AG04450 (cell line): ENCODE data around the gene NOMO2. TPM values are rescaled to one million over a fixed set of nuclear protein-coding genes. Genes with fewer than 3 reads are reported as not detected.
A peak's percentile ranks its signal among the peaks of the same experiment; 100 is the strongest.
"Not testable (repeated sequence)": the region's sequence is repeated elsewhere in the genome, so short reads cannot be mapped to it uniquely, and the experiment has no call there.

ENCODE experiments used
- CTCF ChIA-PET: fragments of 300-600, 350-600 bp; formaldehyde crosslinking; extraction: SDS; loops from one replicate; lab custom pipeline; 2022; ENCODE audit warnings: antibody characterized with exemption, inconsistent platforms; lab: Charles Lee
- POLR2A ChIA-PET: fragments of 350-600 bp; formaldehyde crosslinking; extraction: SDS; loops from one replicate; lab custom pipeline; 2021; ENCODE audit warnings: antibody characterized with exemption, inconsistent platforms; lab: Yijun Ruan, JAX
- DNase-seq: peaks from one replicate; pipeline ENCODE4 v3.0.0-alpha.2; 2011; ENCODE audit warnings: low read depth, low spot score
- H3K27ac ChIP-seq: one replicate; pipeline ENCODE4 v1.5.1; 2012; ENCODE audit warnings: low read depth, low read length, control low read depth
- H3K27me3 ChIP-seq: one replicate; pipeline ENCODE4 v1.6.0; 2012; ENCODE audit warnings: low read length; ENCODE audit not compliant: control insufficient read depth, insufficient read depth
- H3K4me3 ChIP-seq: 2 replicates; pipeline ENCODE4 v1.5.1; 2011; ENCODE audit warnings: mild to moderate bottlenecking, low read depth, low read length, control low read depth
- H3K9me3 ChIP-seq: 2 replicates; pipeline ENCODE4 v1.5.1; 2012; ENCODE audit warnings: low read length; ENCODE audit not compliant: control insufficient read depth, insufficient read depth
- polyA minus RNA-seq: library from RNA; depleted of rRNA, polyadenylated mRNA; stranded (reverse); fragments of >200 nt; gene quantifications from 2 replicates; pipeline ENCODE4 v1.2.3, GENCODE V29; 2011; rRNA and poly(A)+ RNA removed
- polyA plus RNA-seq: library from polyadenylated mRNA; depleted of rRNA; stranded (reverse); fragments of >200 nt; gene quantifications from 2 replicates; pipeline ENCODE4 v1.2.3, GENCODE V29; 2011; rRNA removed

The NOMO2 gene
- polyA plus RNA-seq (216 and 237 TPM in 2 replicates), polyA minus RNA-seq (282 and 291 TPM in 2 replicates)

GRCh38 chr16:18561727-18562314 lies at the start of gene NOMO2:
Gene NOMO2, minus strand, starts transcription at chr16:18562097. Its CDS starts 57 bp downstream, at chr16:18562040.
- H3K27me3 ChIP-seq, H3K27ac ChIP-seq, POLR2A ChIA-PET, H3K9me3 ChIP-seq, DNase-seq: not testable (repeated sequence)
- CTCF ChIA-PET, result interaction anchor here (0.6 to 0.7 kb wide), 2 partner anchors 994 to 1094 kb away, joined by 6 to 8 read pairs; partner anchors contain the start of gene VPS35L
- peak within 1 kb of the TSS; percentile 54 for H3K4me3 ChIP-seq

- CTCF ChIA-PET, H3K4me3 ChIP-seq, H3K9me3 ChIP-seq, DNase-seq, H3K27ac ChIP-seq, H3K27me3 ChIP-seq, POLR2A ChIA-PET: not testable (repeated sequence)
Observed at GRCh38 chr16:18610147-18610803, 48.4 kb upstream of the NOMO2 start.

GRCh38 chr16:18608271-18608670 lies 46.4 kb upstream of the NOMO2 start:
- H3K4me3 ChIP-seq, H3K27ac ChIP-seq, H3K9me3 ChIP-seq, POLR2A ChIA-PET, H3K27me3 ChIP-seq, CTCF ChIA-PET, DNase-seq: not testable (repeated sequence)

GRCh38 chr16:18603572-18604246 lies 41.8 kb upstream of the NOMO2 start:
- H3K27me3 ChIP-seq, POLR2A ChIA-PET, H3K27ac ChIP-seq, H3K4me3 ChIP-seq, DNase-seq, CTCF ChIA-PET, H3K9me3 ChIP-seq: not testable (repeated sequence)

GRCh38 chr16:18598582-18598981 lies 36.7 kb upstream of the NOMO2 start:
- DNase-seq, H3K4me3 ChIP-seq, CTCF ChIA-PET, POLR2A ChIA-PET, H3K27me3 ChIP-seq, H3K27ac ChIP-seq, H3K9me3 ChIP-seq: not testable (repeated sequence)

- POLR2A ChIA-PET, DNase-seq, H3K4me3 ChIP-seq, H3K27me3 ChIP-seq, CTCF ChIA-PET, H3K27ac ChIP-seq, H3K9me3 ChIP-seq: not testable (repeated sequence)
Observed at GRCh38 chr16:18597734-18598133, 35.8 kb upstream of the NOMO2 start.

GRCh38 chr16:18597319-18597718 lies 35.4 kb upstream of the NOMO2 start:
- H3K27ac ChIP-seq, H3K27me3 ChIP-seq, H3K4me3 ChIP-seq, POLR2A ChIA-PET, CTCF ChIA-PET, DNase-seq, H3K9me3 ChIP-seq: not testable (repeated sequence)

- DNase-seq, CTCF ChIA-PET, H3K4me3 ChIP-seq, POLR2A ChIA-PET, H3K27ac ChIP-seq, H3K27me3 ChIP-seq, H3K9me3 ChIP-seq: not testable (repeated sequence)
Observed at GRCh38 chr16:18595796-18596195, 33.9 kb upstream of the NOMO2 start.

- H3K27ac ChIP-seq, H3K27me3 ChIP-seq, H3K9me3 ChIP-seq, POLR2A ChIA-PET, DNase-seq, CTCF ChIA-PET, H3K4me3 ChIP-seq: not testable (repeated sequence)
Observed at GRCh38 chr16:18594880-18595279, 33.0 kb upstream of the NOMO2 start.

- H3K9me3 ChIP-seq, H3K27ac ChIP-seq, DNase-seq, POLR2A ChIA-PET, H3K4me3 ChIP-seq, CTCF ChIA-PET, H3K27me3 ChIP-seq: not testable (repeated sequence)
Observed at GRCh38 chr16:18593904-18594303, 32.0 kb upstream of the NOMO2 start.

GRCh38 chr16:18592982-18593381 lies 31.1 kb upstream of the NOMO2 start:
- CTCF ChIA-PET, H3K27ac ChIP-seq, DNase-seq, POLR2A ChIA-PET, H3K4me3 ChIP-seq, H3K27me3 ChIP-seq, H3K9me3 ChIP-seq: not testable (repeated sequence)
